GM19328 (cell line): Measurements from ENCODE around the gene TTLL7.

Source experiments
- ATAC-seq: cut with Tn5 transposase; IDR thresholded peaks from one replicate; pipeline ENCODE4 v1.9.1; 2021; ENCODE audit warnings: mild to moderate bottlenecking, moderate library complexity; ENCODE audit not compliant: unreplicated experiment

Gene TTLL7, protein sequence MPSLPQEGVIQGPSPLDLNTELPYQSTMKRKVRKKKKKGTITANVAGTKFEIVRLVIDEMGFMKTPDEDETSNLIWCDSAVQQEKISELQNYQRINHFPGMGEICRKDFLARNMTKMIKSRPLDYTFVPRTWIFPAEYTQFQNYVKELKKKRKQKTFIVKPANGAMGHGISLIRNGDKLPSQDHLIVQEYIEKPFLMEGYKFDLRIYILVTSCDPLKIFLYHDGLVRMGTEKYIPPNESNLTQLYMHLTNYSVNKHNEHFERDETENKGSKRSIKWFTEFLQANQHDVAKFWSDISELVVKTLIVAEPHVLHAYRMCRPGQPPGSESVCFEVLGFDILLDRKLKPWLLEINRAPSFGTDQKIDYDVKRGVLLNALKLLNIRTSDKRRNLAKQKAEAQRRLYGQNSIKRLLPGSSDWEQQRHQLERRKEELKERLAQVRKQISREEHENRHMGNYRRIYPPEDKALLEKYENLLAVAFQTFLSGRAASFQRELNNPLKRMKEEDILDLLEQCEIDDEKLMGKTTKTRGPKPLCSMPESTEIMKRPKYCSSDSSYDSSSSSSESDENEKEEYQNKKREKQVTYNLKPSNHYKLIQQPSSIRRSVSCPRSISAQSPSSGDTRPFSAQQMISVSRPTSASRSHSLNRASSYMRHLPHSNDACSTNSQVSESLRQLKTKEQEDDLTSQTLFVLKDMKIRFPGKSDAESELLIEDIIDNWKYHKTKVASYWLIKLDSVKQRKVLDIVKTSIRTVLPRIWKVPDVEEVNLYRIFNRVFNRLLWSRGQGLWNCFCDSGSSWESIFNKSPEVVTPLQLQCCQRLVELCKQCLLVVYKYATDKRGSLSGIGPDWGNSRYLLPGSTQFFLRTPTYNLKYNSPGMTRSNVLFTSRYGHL

DNA sequence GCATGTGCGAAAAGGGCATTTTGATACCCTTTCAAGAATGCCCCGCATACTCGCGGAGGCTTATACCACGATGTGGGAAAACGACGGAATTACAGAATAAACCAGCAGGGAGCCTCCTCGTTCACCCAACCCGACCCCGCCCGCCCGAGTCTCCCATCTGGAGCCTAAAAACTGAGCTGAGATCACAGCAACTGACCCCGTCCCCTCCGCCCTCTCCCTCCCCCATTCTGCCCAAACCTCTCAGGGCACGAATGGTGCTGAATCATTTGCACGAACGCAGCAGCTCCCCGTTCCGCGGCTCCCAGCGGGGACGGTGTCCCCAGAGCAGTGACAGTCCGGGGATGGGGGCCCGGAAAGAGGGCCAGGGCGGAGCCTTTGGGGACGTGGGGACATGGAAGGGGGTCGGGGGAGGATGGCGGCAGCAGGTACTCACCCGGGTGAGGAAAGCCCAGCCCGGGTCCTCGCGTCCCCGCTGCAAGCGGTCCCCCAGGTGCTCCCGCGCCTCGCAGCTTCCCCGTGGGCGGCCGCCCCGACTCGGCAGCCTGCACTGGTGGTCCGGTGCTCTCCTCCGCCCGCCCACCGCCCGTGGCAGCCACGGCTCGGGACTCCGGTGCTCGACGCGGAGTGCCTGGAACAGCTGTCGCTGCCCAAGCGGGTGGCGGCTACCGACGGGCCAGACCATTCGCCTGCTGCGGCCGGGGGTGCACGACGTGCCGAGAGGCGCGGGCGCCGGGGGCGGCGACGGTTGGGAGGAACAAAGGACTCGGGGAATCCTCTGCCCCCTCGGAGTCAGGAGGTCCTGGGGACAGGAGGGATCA, at the start of gene TTLL7:
TSS of gene TTLL7 (minus strand) at position 635 of the 818 bp plus-strand sequence. CDS start 46,921 bp downstream, outside the sequence.
- ATAC-seq = peak; percentile 82

DNA sequence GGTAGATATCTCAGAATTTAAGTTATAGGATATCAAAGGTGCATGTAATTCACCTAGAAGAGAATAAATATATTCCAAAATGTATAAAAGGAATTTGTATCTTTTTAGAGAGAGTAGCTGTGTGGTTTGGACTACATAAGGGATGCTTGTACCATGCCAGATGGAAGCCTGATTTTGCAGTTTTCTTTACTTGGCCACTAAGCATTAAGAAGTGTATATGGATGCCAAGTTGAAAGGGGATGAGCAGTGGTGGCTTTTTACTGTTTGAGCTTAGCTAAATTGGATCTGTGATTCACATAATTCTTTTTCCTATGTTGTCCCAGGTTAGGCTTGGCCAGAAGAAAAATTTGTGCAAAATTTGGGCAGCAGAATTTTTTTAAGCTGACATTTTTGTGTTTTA, 43.5 kb upstream of the TTLL7 start:
- ATAC-seq = no peak

DNA sequence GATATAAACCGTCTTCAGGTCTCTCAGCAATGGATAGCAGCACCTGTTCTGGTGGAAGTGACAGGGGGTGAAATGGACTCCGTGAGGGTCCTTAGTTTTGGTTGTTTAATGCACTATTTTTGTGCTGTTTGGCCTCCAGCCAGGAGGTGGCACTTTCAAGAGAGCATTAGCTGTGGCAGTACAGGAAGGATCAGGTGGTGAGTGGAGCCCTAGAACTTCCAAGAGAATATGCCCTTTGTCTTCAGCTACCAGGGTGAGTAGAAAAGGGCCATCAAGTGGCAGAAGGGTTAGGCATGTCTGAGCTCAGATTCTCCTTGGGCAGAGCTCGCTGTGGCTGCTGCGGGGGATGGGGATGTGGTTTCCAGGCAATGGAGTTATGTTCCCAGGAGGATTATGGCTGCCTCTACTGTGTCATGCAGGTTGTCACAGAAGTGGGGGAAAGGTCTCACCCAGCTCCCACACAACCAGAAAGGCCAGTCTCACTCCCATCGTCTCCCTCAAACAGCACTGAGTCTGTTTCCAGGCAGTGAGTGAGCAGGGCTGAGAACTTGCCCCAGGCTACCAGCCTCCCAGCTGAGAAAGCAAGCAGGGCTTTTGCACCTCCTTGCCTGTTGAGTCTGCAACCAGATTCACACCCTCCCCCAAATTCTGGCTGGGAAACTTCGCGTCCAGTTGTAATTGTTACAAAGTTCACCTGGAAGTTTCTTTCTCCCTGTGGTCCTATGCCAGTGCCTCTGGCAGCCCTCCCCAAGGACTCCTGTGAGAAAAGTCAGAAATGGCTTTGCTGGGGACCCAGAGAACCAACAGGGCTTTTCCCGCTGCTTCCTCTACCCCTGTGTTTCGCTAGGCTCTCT, 39.1 kb upstream of the TTLL7 start:
- ATAC-seq = no peak

DNA sequence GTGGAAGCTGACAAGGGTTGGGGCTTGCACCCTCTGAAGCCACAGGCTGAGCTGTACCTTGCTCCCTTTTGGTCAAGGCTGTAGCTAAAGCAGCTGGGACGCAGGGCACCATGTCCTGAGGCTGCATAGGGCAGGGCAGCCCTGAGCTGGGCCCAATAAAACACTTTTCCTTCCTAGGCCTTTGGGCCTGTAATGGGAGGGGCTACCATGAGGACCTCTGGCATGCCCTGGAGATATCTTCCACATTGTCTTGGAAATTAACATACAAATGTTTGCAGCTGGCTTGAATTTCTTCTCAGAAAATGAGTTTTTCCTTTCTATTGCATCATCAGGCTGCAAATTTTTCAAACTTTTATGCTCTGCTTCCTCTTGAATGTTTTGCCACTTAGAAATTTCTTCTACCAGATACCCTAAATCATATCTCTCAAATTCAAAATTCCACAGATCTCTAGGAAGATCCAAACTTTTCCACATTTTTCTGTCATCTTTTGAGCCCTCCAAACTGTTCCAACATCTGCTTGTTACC, 32.9 kb upstream of the TTLL7 start:
- no peak for ATAC-seq

DNA sequence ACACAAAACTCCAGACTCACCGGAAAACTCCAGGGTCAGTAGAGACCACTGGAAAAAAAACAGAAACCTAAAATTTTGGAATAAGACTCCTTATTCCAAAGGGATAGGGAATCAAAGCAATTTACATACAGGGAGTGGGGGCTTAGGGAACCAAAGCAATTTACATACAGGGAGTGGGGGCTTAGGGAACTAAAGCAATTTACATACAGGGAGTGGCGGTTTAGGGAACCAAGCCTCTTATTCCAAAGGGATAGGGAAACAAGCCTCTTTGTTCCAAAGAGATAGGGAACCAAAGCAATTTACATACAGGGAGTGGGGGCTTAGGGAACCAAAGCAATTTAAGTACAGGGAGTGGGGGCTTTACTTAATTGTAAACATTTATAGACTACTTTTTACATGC, 28.4 kb upstream of the TTLL7 start:
- ATAC-seq = no peak

DNA sequence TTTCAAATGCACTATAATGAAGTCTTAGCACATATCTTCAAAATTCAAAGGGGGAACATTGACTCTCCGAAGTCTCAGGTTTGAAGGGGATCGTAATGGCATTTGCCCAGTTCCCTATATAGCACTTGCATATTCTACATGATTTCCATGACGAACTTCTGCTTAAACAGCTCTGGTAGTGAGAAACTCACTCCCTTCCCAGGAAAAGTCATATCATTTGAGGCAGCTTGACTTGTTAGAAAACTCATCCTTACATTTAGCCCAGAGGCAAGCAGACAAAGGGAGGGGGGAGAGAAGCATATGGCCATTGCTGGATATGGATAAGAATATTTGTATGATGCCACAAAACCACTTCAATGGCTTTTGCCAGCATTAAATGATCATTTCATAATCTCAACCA, 27.0 kb upstream of the TTLL7 start:
- no peak for ATAC-seq

DNA sequence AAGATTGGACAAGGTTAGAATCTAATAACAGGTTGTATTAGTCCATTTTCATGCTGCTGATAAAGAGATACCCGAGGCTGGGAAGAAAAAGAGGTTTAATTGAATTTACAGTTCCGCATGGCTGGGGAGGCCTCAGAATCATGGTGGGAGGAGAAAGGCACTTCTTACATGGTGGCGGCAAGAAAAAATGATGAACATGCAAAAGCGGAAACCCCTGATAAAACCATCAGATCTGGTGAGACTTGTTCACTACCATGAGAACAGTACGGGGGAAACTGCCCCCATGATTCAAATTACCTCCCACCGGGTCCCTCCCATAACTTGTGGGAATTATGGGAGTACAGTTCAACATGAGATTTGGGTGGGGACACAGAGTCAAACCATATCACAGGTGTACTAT, 22.9 kb upstream of the TTLL7 start:
- ATAC-seq = no peak

DNA sequence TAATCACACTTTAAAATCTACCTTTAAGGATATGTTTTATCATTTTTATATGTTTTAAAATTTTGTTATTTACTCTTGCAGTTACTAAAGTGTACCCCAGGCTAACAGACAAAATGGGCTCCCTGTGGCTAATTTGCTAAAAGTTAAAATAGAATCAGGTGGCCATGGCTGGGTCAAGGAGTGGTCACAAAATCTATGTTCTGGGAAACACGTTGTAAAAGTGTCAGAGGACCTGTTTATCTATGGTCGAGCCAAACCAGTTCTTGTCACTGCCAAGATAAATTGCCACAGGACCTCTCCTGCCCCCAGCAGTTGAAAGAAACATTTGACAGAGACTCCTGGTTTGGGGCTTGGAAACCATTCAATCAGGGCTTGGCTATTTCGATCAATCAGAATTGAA, 21.2 kb upstream of the TTLL7 start:
- ATAC-seq = no peak

DNA sequence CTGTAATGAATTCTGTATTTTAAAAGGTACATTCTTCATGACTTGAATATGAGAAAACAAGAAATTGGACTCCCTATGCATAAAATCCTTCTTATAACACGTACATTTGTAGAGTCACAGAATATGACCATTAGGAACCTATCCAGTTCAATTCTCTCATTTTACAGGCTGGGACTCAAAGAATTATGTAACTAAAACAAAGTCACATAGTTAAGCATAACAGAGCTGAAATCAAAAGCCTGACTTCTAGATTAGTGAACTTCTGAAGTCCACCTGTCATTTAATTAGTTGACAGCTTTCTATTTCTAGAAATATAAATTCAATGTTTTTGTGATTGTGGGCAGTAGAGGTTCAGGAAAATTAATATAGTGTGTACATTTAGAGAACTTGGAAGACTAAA, 20.3 kb upstream of the TTLL7 start:
- ATAC-seq = no peak

DNA sequence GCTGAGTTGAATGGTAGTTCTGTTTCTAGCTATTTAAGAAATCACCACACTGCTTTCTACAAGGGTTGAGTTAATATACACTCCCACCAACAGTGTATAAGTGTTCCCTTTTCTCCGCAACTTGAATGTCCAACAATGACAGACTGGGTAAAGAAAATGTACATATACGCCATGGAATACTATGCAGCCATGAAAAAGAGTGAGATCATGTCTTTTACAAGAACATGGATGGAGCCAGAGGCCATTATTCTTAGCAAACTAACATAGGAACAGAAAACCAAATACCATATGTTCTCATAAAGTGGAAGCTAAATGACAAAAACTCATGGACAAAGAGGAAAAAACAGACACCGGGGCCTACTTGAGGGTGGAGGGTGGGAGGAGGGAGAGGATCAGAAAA, 14.8 kb upstream of the TTLL7 start:
- no peak for ATAC-seq

DNA sequence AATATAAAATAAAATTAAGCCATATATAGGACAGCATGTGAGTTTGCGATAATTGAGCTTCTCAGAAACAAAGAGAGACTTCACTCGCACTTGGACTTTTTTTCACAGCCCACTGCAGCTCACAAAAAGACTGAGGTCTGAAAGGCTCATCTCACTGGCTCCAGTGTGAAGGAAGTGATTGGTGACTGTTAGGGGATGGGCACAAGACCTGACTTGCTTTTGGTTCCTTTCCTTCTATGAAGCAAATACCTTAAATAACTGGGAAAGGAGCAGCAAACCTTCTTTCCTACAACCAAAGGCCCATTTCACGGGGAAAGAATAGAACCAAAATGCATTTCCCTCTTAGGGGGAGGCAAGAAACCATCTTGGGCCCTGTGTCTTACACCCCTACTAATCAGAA, 13.1 kb upstream of the TTLL7 start:
- ATAC-seq = no peak

DNA sequence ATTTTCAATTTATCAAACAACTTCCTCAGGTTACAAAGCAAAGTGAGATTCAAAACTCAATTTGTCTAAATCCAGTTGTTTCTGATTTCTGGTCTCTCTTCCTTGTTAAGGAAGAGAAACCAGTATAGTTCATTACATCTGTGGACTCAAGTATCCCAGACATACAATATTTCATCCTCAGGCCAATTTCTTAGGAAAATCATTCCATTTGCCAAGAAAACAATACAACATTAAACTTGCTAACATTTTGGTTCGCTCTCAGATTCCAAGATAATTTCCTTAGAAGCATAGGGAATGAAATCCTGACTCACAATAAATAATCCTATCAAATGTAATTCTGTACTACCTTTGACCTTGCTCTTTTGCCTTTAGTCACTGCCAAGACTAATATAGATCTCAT, 11.2 kb upstream of the TTLL7 start:
- ATAC-seq = no peak

DNA sequence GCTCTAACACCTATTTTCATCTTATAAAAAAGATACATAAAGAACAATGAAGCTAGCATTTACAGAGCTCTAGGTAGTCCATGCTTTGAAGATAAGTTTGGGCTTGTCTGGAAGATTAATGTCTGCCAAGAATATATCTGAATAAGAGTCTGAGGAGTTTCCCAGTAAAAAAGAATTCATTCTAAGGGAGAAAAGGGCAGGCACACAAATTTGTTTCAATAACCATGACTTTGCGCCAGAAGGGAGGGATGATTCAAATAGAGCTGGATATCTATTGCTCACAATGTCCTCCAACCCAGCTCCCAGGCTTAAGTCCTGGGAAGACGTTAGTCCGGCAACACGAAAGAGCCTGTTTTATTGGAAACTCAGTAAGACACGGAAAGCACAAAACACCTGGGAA, 9.7 kb upstream of the TTLL7 start:
- ATAC-seq = no peak

DNA sequence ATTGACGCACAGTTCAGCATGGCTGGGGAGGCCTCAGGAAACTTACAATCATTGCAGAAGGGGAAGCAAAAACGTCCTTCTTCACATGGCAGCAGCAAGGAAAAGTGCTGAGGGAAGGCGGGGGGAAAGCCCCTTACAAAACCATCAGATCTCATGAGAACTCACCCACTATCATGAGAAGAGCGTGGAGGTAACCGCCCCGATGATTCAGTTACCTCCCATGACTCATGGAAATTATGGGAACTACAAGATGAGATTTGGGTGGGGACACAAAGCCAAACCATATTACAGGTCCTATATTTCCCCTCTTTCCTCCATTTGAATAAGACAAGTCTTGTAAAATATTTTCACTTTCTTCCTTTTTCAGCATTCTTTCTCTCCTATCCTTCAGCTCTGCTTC, 7.7 kb upstream of the TTLL7 start:
- ATAC-seq = no peak

DNA sequence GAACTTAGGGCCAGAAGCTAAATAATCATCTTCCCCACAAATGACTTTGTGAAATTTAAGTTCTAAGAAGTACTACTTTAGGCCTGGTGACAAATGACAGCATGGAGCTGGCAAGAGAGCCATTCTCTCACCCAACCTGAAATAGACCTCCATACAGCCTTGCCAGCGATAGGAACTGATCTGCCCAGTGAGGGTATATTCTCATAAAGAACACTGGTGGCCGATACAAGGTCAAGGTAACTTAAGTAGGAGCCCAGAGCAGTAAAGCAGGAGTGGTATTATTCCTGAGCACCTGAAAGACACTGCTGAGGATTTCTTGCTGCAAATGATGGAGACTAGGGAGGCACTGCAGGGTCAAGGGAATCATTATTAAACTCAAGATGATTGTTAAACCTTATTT, 2.6 kb upstream of the TTLL7 start:
- no peak for ATAC-seq

DNA sequence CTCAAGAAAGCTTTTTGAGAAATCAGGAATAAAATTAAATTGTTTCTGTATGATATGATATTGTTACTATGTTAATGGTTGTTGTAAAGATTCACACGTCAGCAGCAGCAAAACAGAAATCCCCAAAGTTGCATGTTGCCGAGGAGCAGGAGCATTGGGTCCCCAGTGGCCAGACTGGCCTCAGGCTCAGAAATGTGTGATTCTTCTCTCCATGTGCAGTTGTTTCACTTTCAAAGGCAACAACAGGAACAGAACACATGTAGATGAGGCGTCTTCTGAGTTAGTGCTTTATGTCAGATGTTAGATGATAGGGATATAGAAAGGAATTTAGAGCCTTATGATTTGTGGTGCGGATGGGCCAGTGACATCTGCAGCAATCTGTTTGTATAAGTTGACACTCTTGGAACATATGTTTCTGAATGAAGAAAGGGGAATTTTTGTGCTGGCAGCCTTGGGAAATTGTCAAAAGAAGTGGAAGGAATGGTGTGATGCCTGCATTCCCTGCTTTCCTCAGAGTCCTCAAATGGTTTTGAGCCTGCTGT, 2.1 kb upstream of the TTLL7 start:
- no peak for ATAC-seq

DNA sequence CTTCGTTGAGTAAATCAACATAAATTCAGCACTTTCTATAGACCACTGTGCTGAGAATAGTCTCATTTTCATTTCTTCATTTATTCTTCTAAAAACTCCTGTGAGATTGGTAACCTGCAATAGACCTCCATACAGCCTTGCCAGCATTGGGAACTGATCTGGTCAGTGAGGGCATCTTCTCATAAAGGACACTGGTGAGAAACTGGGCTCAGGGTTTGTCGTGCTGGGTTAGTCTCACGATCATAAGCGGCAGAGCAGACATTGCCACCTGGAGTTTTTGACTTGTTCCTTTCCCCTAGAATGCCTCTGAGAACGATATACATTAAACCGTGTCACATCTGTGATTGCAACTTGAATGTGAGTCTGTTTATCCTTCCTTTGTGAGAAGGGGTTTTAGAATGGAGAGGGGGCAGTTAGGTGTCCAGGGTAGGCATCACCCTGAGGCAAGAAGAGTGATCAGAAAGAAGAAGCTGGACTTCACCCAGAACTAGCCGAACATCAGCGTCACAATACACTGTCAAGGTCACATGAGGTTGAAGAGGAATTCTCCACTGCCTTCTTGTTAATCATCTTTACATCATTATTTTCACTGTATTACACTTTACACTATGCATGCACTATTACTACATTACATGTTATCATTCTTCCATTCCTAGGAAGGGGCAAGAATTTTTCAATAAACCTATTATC, 1.4 kb upstream of the TTLL7 start:
- ATAC-seq = no peak

DNA sequence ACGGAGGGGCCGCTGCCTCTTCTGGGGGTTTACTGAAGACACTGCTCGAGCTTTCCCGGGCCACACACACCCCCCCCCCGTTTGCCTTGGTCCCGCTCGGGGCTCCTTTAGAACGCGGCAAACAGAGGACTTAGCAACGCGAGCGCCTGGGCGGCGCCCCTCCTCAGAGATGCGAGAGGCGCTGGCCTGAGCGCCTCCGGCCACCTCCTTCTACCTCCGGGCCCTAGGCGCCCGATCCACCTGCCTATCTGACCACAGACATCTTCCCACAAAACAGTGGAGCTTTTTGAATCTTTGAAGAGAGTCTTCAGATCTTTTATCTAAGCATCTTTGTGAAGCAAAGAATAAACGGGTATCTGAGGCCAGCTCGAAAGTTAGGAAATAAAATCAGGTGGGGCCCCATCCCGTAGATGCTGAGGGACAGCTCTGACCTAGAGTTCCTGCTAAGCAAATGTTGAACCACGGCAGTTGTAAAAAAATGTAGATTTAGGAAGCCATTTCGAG, 436 bp upstream of the TTLL7 start:
- ATAC-seq = peak; percentile 84

DNA sequence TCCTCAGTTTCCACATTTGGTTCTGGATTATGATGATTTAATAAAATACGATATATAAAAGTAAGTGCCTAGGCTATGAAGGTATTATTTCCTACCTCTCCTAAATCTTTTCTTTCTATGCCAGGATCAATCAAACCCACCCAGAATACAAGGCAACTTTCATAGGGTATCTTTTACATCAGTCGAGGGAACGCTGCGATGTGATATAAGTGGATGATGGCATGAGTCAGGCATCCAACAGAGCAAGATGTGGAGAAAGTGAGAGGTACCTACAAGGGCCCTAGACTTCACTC, 781 bp downstream of the TTLL7 start:
- no peak for ATAC-seq
